ENCODE measurements around the gene SNRPF.

SNRPF gene

GRCh38 chr12:95859947-95860850, 1.4 kb downstream of the SNRPF start:
- H3K4me3 ChIP-seq (ENCODE audit: low read length), result peak overlapping the region; percentile 88
- H3K9ac ChIP-seq (ENCODE audit: low read length), result peak overlapping the region; percentile 81
- peak; percentile 8 for DNase-seq (ENCODE audit: low read depth)
- H3K27me3 ChIP-seq (replicated peaks; ENCODE audit: control insufficient read depth, insufficient read depth, low read length), result no peaks in the 10 kb centered on the region
- H3K9me3 ChIP-seq (ENCODE audit: control insufficient read depth, low read length), result no peaks in the 10 kb centered on the region
- H3K4me1 ChIP-seq (ENCODE audit: control insufficient read depth, insufficient read depth, low read length), result peaks cover 20% of the 10 kb centered on the region
- peaks cover 41% of the 10 kb centered on the region for H3K36me3 ChIP-seq (ENCODE audit: control insufficient read depth, insufficient read depth, low read length, severe bottlenecking)

GRCh38 chr12:95862038-95862437, 3.3 kb downstream of the SNRPF start:
- no peaks in the 10 kb centered on the region for H3K9me3 ChIP-seq (ENCODE audit: control insufficient read depth, low read length)
- H3K27me3 ChIP-seq (replicated peaks; ENCODE audit: control insufficient read depth, insufficient read depth, low read length), result no peaks in the 10 kb centered on the region
- H3K36me3 ChIP-seq (ENCODE audit: control insufficient read depth, insufficient read depth, low read length, severe bottlenecking), result peaks cover 59% of the 10 kb centered on the region
- no peak overlapping the region for H3K9ac ChIP-seq (ENCODE audit: low read length)
- no peak for DNase-seq (ENCODE audit: low read depth)
- H3K4me1 ChIP-seq (ENCODE audit: control insufficient read depth, insufficient read depth, low read length), result peaks cover 20% of the 10 kb centered on the region
- no peak overlapping the region for H3K4me3 ChIP-seq (ENCODE audit: low read length)

- H3K27me3 ChIP-seq (replicated peaks; ENCODE audit: control insufficient read depth, insufficient read depth, low read length), result no peaks in the 10 kb centered on the region
- DNase-seq (ENCODE audit: low read depth), result no peak
- H3K9ac ChIP-seq (ENCODE audit: low read length), result no peak overlapping the region
- H3K9me3 ChIP-seq (ENCODE audit: control insufficient read depth, low read length), result no peaks in the 10 kb centered on the region
- H3K36me3 ChIP-seq (ENCODE audit: control insufficient read depth, insufficient read depth, low read length, severe bottlenecking), result peaks cover 70% of the 10 kb centered on the region
- H3K4me3 ChIP-seq (ENCODE audit: low read length), result no peak overlapping the region
- H3K4me1 ChIP-seq (ENCODE audit: control insufficient read depth, insufficient read depth, low read length), result peaks cover 19% of the 10 kb centered on the region
Observed at GRCh38 chr12:95863337-95863736, 4.6 kb downstream of the SNRPF start.

- Histone ChIP-seq H3K4me3 (ENCODE audit: low read length) (no peak overlapping the region), H3K9ac (ENCODE audit: low read length) (no peak overlapping the region), H3K4me1 (ENCODE audit: control insufficient read depth, insufficient read depth, low read length) (no peaks in the 10 kb centered on the region), H3K27me3 (replicated peaks; ENCODE audit: control insufficient read depth, insufficient read depth, low read length) (no peaks in the 10 kb centered on the region), H3K36me3 (ENCODE audit: control insufficient read depth, insufficient read depth, low read length, severe bottlenecking) (peaks cover 31% of the 10 kb centered on the region), H3K9me3 (ENCODE audit: control insufficient read depth, low read length) (no peaks in the 10 kb centered on the region)
- DNase-seq (ENCODE audit: low read depth), result peak; percentile 5
Observed at GRCh38 chr12:95870897-95871296, 12.1 kb downstream of the SNRPF start.

GRCh38 chr12:95874452-95874851, 15.7 kb downstream of the SNRPF start:
- Histone ChIP-seq H3K27me3 (replicated peaks; ENCODE audit: control insufficient read depth, insufficient read depth, low read length) (no peaks in the 10 kb centered on the region), H3K36me3 (ENCODE audit: control insufficient read depth, insufficient read depth, low read length, severe bottlenecking) (no peaks in the 10 kb centered on the region), H3K4me1 (ENCODE audit: control insufficient read depth, insufficient read depth, low read length) (peaks cover 9% of the 10 kb centered on the region), H3K9ac (ENCODE audit: low read length) (no peak overlapping the region), H3K9me3 (ENCODE audit: control insufficient read depth, low read length) (no peaks in the 10 kb centered on the region), H3K4me3 (ENCODE audit: low read length) (no peak overlapping the region)
- DNase-seq (ENCODE audit: low read depth), result no peak

GRCh38 chr12:95877622-95878021, 18.9 kb downstream of the SNRPF start:
- no peak for DNase-seq (ENCODE audit: low read depth)
- H3K27me3 ChIP-seq (replicated peaks; ENCODE audit: control insufficient read depth, insufficient read depth, low read length), result no peaks in the 10 kb centered on the region
- H3K9me3 ChIP-seq (ENCODE audit: control insufficient read depth, low read length), result no peaks in the 10 kb centered on the region
- no peak overlapping the region for H3K9ac ChIP-seq (ENCODE audit: low read length)
- H3K36me3 ChIP-seq (ENCODE audit: control insufficient read depth, insufficient read depth, low read length, severe bottlenecking), result no peaks in the 10 kb centered on the region
- no peak overlapping the region for H3K4me3 ChIP-seq (ENCODE audit: low read length)
- peaks cover 22% of the 10 kb centered on the region for H3K4me1 ChIP-seq (ENCODE audit: control insufficient read depth, insufficient read depth, low read length)

- Histone ChIP-seq H3K27me3 (replicated peaks; ENCODE audit: control insufficient read depth, insufficient read depth, low read length) (no peaks in the 10 kb centered on the region), H3K4me3 (ENCODE audit: low read length) (no peak overlapping the region), H3K9me3 (ENCODE audit: control insufficient read depth, low read length) (no peaks in the 10 kb centered on the region), H3K36me3 (ENCODE audit: control insufficient read depth, insufficient read depth, low read length, severe bottlenecking) (no peaks in the 10 kb centered on the region), H3K9ac (ENCODE audit: low read length) (no peak overlapping the region), H3K4me1 (ENCODE audit: control insufficient read depth, insufficient read depth, low read length) (peaks cover 22% of the 10 kb centered on the region)
- DNase-seq (ENCODE audit: low read depth), result no peak
Observed at GRCh38 chr12:95880895-95881294, 22.1 kb downstream of the SNRPF start.

- Histone ChIP-seq H3K9ac (ENCODE audit: low read length) (peak overlapping the region; percentile 28), H3K36me3 (ENCODE audit: control insufficient read depth, insufficient read depth, low read length, severe bottlenecking) (no peaks in the 10 kb centered on the region), H3K27me3 (replicated peaks; ENCODE audit: control insufficient read depth, insufficient read depth, low read length) (no peaks in the 10 kb centered on the region), H3K4me1 (ENCODE audit: control insufficient read depth, insufficient read depth, low read length) (peaks cover 22% of the 10 kb centered on the region), H3K4me3 (ENCODE audit: low read length) (peak overlapping the region; percentile 63), H3K9me3 (ENCODE audit: control insufficient read depth, low read length) (no peaks in the 10 kb centered on the region)
- DNase-seq (ENCODE audit: low read depth), result peak; percentile 56
Observed at GRCh38 chr12:95881331-95881955, 22.7 kb downstream of the SNRPF start.

- Histone ChIP-seq H3K4me1 (ENCODE audit: control insufficient read depth, insufficient read depth, low read length) (peaks cover 22% of the 10 kb centered on the region), H3K27me3 (replicated peaks; ENCODE audit: control insufficient read depth, insufficient read depth, low read length) (no peaks in the 10 kb centered on the region), H3K4me3 (ENCODE audit: low read length) (peak overlapping the region; percentile 63), H3K36me3 (ENCODE audit: control insufficient read depth, insufficient read depth, low read length, severe bottlenecking) (no peaks in the 10 kb centered on the region), H3K9ac (ENCODE audit: low read length) (no peak overlapping the region), H3K9me3 (ENCODE audit: control insufficient read depth, low read length) (no peaks in the 10 kb centered on the region)
- peak; percentile 3 for DNase-seq (ENCODE audit: low read depth)
Observed at GRCh38 chr12:95882080-95882479, 23.3 kb downstream of the SNRPF start.

GRCh38 chr12:95882873-95883272, 24.1 kb downstream of the SNRPF start:
- peaks cover 16% of the 10 kb centered on the region for H3K4me1 ChIP-seq (ENCODE audit: control insufficient read depth, insufficient read depth, low read length)
- no peak for DNase-seq (ENCODE audit: low read depth)
- no peaks in the 10 kb centered on the region for H3K36me3 ChIP-seq (ENCODE audit: control insufficient read depth, insufficient read depth, low read length, severe bottlenecking)
- no peak overlapping the region for H3K9ac ChIP-seq (ENCODE audit: low read length)
- no peaks in the 10 kb centered on the region for H3K27me3 ChIP-seq (replicated peaks; ENCODE audit: control insufficient read depth, insufficient read depth, low read length)
- H3K9me3 ChIP-seq (ENCODE audit: control insufficient read depth, low read length), result no peaks in the 10 kb centered on the region
- no peak overlapping the region for H3K4me3 ChIP-seq (ENCODE audit: low read length)

GRCh38 chr12:95884998-95885397, 26.2 kb downstream of the SNRPF start:
- H3K27me3 ChIP-seq (replicated peaks; ENCODE audit: control insufficient read depth, insufficient read depth, low read length), result no peaks in the 10 kb centered on the region
- H3K9me3 ChIP-seq (ENCODE audit: control insufficient read depth, low read length), result no peaks in the 10 kb centered on the region
- no peak for DNase-seq (ENCODE audit: low read depth)
- no peak overlapping the region for H3K9ac ChIP-seq (ENCODE audit: low read length)
- no peak overlapping the region for H3K4me3 ChIP-seq (ENCODE audit: low read length)
- no peaks in the 10 kb centered on the region for H3K36me3 ChIP-seq (ENCODE audit: control insufficient read depth, insufficient read depth, low read length, severe bottlenecking)
- peaks cover 13% of the 10 kb centered on the region for H3K4me1 ChIP-seq (ENCODE audit: control insufficient read depth, insufficient read depth, low read length)

All from adipocyte (in vitro differentiated cells).